Measurements from ENCODE around the gene GRAMD1B.

GRCh38 chr11:123603666-123604065 is 173.6 kb downstream of the GRAMD1B start:
- no peak for TF ChIP-seq POLR2AphosphoS5 (IDR thresholded peaks at IDR 0.05; ENCODE audit: low read depth)
- TF ChIP-seq CTCF (IDR thresholded peaks at IDR 0.05; ENCODE audit: insufficient read depth, low read length) = no peak
- TF ChIP-seq REST (IDR thresholded peaks at IDR 0.05; ENCODE audit: insufficient replicate concordance, low read depth) = no peak
- TF ChIP-seq SPI1 (IDR thresholded peaks at IDR 0.05; ENCODE audit: borderline replicate concordance, low read depth) = no peak
- no peak for TF ChIP-seq GABPA (IDR thresholded peaks at IDR 0.05; ENCODE audit: low read depth)
